GM23338 (cell line): ENCODE results near the gene FAM13C. TPM values are rescaled to one million over a fixed set of nuclear protein-coding genes. Genes with fewer than 3 reads are reported as not detected.

Experiments
- ATAC-seq: fragments of 200-7000 bp; cut with Tn5 transposase; 3 replicates; pipeline ENCODE4 v1.9.1; 2020
- DNase-seq: peaks from one replicate; pipeline ENCODE4 v3.0.0-alpha.2; 2015; ENCODE audit warnings: low spot score
- H2AFZ ChIP-seq: fragments of 200-600 bp; sonication (generic); 2 replicates; pipeline ENCODE4 v1.8.0; 2016; ENCODE audit warnings: antibody characterized with exemption, mild to moderate bottlenecking, moderate library complexity
- H3F3A ChIP-seq: fragments of 200-600 bp; sonication (generic); replicated peaks from 2 replicates; pipeline ENCODE4 v1.8.0; 2017; ENCODE audit warnings: antibody characterized with exemption, mixed run types, low read depth
- H3K27ac ChIP-seq: fragments of 200-600 bp; sonication (generic); 2 replicates; pipeline ENCODE4 v1.6.1; 2016; ENCODE audit warnings: low read depth
- H3K27me3 ChIP-seq: fragments of 200-600 bp; sonication (generic); 2 replicates; pipeline ENCODE4 v1.8.0; 2016; ENCODE audit warnings: mild to moderate bottlenecking, mixed run types, moderate library complexity; ENCODE audit not compliant: insufficient read depth
- H3K36me3 ChIP-seq: fragments of 200-600 bp; sonication (generic); 2 replicates; pipeline ENCODE4 v1.8.0; 2016; ENCODE audit warnings: mild to moderate bottlenecking; ENCODE audit not compliant: insufficient read depth
- H3K4me1 ChIP-seq: fragments of 200-600 bp; sonication (generic); 2 replicates; pipeline ENCODE4 v1.8.0; 2016; ENCODE audit warnings: mild to moderate bottlenecking, moderate library complexity; ENCODE audit not compliant: insufficient read depth
- H3K4me2 ChIP-seq: fragments of 200-600 bp; sonication (generic); 2 replicates; pipeline ENCODE4 v1.7.1; 2017; ENCODE audit warnings: mixed run types
- H3K4me3 ChIP-seq: fragments of 200-600 bp; sonication (generic); 2 replicates; pipeline ENCODE4 v1.6.1; 2016; ENCODE audit warnings: mixed run types
- H3K79me2 ChIP-seq: fragments of 200-600 bp; sonication (generic); replicated peaks from 2 replicates; pipeline ENCODE4 v1.8.0; 2017; ENCODE audit warnings: mild to moderate bottlenecking; ENCODE audit not compliant: insufficient read depth
- H3K9me2 ChIP-seq: fragments of 200-600 bp; sonication (generic); 2 replicates; pipeline ENCODE4 v1.8.0; 2017; ENCODE audit not compliant: insufficient read depth
- H4K20me1 ChIP-seq: fragments of 200-600 bp; sonication (generic); replicated peaks from 2 replicates; pipeline ENCODE4 v1.8.0; 2017; ENCODE audit warnings: mild to moderate bottlenecking; ENCODE audit not compliant: insufficient read depth
- H3K27ac Mint-ChIP-seq: 2 replicates; pipeline ENCODE4 v1.8.0; 2020; ENCODE audit warnings: inconsistent platforms, mild to moderate bottlenecking, moderate library complexity, mixed read lengths
- H3K27me3 Mint-ChIP-seq: 3 replicates; pipeline ENCODE4 v1.8.0; 2022; ENCODE audit warnings: low read depth, mild to moderate bottlenecking, moderate library complexity, mixed read lengths, inconsistent platforms; ENCODE audit not compliant: insufficient read depth, poor library complexity
- H3K36me3 Mint-ChIP-seq: 3 replicates; pipeline ENCODE4 v1.8.0; 2021; ENCODE audit warnings: low read depth, mild to moderate bottlenecking, inconsistent platforms, moderate library complexity, mixed read lengths
- H3K4me1 Mint-ChIP-seq: 3 replicates; pipeline ENCODE4 v1.8.0; 2020; ENCODE audit warnings: mild to moderate bottlenecking, inconsistent platforms, mixed read lengths
- H3K4me3 Mint-ChIP-seq: 3 replicates; pipeline ENCODE4 v1.8.0; 2021; ENCODE audit warnings: moderate library complexity, mild to moderate bottlenecking, inconsistent platforms, mixed read lengths
- H3K9me3 Mint-ChIP-seq: 3 replicates; pipeline ENCODE4 v1.8.0; 2020; ENCODE audit warnings: moderate library complexity, mild to moderate bottlenecking, inconsistent platforms, mixed read lengths
- CREB1 ChIP-seq: fragments of 250-450 bp; sonication (Bioruptor Pico); IDR thresholded peaks from 2 replicates; pipeline ENCODE4 v1.5.0; 2020; ENCODE audit warnings: low read depth, mild to moderate bottlenecking, moderate library complexity
- EZH2 ChIP-seq: fragments of 200-600 bp; sonication (generic); IDR thresholded peaks from one replicate; pipeline ENCODE4 v1.8.0; 2017; ENCODE audit warnings: antibody characterized with exemption, mild to moderate bottlenecking, low read depth; ENCODE audit not compliant: unreplicated experiment
- JUNB ChIP-seq: IDR thresholded peaks from one replicate; pipeline ENCODE4 v1.6.1; 2016; ENCODE audit warnings: antibody characterized with exemption; ENCODE audit not compliant: unreplicated experiment
- POLR2AphosphoS5 ChIP-seq: IDR thresholded peaks from 2 replicates; pipeline ENCODE4 v1.6.1; 2016; ENCODE audit warnings: antibody characterized with exemption, low read depth
- ZNF114 ChIP-seq: fragments of 250-450 bp; sonication (Bioruptor Pico); IDR thresholded peaks from 2 replicates; pipeline ENCODE4 v1.5.0; 2020; ENCODE audit warnings: mild to moderate bottlenecking, moderate library complexity
- ZNF331 ChIP-seq: fragments of 250-450 bp; sonication (Bioruptor Pico); IDR thresholded peaks from 2 replicates; pipeline ENCODE4 v1.5.0; 2020; ENCODE audit warnings: low read depth, mild to moderate bottlenecking, moderate library complexity
- polyA plus RNA-seq: library from polyadenylated mRNA; unstranded; fragments of >200 nt; fragmentation: Nextera tagmentation; extraction: Ambion mirVana; gene quantifications from 2 replicates; pipeline ENCODE4 v1.2.1, GENCODE V29; 2016
- total RNA-seq: library from RNA; depleted of rRNA; stranded (reverse); fragments of >200 nt; shearing (Covaris generic); gene quantifications from 2 replicates; pipeline ENCODE4 v1.2.3, GENCODE V29; 2014
- TF ChIP-seq, protein P1 (sequence below): fragments of 250-450 bp; sonication (Bioruptor Pico); IDR thresholded peaks from 2 replicates; pipeline ENCODE4 v1.5.0; 2020; ENCODE audit warnings: mild to moderate bottlenecking, moderate library complexity
- TF ChIP-seq, protein P2 (sequence below), 2 experiments: fragments of 200-600 bp in 1 of 2; sonication (generic) in 1 of 2; conservative IDR thresholded peaks; 2 replicates each; pipeline versions ENCODE4 v1.5.1 to v1.6.1; 2016 to 2017; ENCODE audit warnings: antibody characterized with exemption in 2 of 2, low read depth in 2 of 2, mild to moderate bottlenecking in 2 of 2, moderate library complexity in 1 of 2

The FAM13C gene
- total and polyA plus RNA-seq, 2 experiments from 2014 or later: 0.94 to 2.1 TPM

DNA sequence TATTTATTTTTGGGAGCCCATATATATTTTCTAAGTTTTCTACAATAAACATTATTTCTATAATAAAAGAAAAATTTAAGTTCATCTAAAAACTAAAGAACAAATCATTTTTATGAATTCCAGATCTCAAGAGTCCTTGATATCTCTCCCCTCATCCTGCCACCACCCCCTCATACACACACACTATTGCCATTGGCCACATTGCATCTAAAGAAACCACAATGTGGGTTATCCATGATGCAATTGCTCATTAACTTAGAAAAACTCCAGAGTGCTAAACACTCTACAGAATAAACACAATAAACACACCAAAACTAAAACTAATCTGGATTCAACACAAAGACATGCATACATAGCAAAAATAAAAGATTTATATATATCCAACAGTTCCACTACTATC lies 37.8 kb downstream of the FAM13C start (continued):
- TF ChIP-seq, protein P1, sequence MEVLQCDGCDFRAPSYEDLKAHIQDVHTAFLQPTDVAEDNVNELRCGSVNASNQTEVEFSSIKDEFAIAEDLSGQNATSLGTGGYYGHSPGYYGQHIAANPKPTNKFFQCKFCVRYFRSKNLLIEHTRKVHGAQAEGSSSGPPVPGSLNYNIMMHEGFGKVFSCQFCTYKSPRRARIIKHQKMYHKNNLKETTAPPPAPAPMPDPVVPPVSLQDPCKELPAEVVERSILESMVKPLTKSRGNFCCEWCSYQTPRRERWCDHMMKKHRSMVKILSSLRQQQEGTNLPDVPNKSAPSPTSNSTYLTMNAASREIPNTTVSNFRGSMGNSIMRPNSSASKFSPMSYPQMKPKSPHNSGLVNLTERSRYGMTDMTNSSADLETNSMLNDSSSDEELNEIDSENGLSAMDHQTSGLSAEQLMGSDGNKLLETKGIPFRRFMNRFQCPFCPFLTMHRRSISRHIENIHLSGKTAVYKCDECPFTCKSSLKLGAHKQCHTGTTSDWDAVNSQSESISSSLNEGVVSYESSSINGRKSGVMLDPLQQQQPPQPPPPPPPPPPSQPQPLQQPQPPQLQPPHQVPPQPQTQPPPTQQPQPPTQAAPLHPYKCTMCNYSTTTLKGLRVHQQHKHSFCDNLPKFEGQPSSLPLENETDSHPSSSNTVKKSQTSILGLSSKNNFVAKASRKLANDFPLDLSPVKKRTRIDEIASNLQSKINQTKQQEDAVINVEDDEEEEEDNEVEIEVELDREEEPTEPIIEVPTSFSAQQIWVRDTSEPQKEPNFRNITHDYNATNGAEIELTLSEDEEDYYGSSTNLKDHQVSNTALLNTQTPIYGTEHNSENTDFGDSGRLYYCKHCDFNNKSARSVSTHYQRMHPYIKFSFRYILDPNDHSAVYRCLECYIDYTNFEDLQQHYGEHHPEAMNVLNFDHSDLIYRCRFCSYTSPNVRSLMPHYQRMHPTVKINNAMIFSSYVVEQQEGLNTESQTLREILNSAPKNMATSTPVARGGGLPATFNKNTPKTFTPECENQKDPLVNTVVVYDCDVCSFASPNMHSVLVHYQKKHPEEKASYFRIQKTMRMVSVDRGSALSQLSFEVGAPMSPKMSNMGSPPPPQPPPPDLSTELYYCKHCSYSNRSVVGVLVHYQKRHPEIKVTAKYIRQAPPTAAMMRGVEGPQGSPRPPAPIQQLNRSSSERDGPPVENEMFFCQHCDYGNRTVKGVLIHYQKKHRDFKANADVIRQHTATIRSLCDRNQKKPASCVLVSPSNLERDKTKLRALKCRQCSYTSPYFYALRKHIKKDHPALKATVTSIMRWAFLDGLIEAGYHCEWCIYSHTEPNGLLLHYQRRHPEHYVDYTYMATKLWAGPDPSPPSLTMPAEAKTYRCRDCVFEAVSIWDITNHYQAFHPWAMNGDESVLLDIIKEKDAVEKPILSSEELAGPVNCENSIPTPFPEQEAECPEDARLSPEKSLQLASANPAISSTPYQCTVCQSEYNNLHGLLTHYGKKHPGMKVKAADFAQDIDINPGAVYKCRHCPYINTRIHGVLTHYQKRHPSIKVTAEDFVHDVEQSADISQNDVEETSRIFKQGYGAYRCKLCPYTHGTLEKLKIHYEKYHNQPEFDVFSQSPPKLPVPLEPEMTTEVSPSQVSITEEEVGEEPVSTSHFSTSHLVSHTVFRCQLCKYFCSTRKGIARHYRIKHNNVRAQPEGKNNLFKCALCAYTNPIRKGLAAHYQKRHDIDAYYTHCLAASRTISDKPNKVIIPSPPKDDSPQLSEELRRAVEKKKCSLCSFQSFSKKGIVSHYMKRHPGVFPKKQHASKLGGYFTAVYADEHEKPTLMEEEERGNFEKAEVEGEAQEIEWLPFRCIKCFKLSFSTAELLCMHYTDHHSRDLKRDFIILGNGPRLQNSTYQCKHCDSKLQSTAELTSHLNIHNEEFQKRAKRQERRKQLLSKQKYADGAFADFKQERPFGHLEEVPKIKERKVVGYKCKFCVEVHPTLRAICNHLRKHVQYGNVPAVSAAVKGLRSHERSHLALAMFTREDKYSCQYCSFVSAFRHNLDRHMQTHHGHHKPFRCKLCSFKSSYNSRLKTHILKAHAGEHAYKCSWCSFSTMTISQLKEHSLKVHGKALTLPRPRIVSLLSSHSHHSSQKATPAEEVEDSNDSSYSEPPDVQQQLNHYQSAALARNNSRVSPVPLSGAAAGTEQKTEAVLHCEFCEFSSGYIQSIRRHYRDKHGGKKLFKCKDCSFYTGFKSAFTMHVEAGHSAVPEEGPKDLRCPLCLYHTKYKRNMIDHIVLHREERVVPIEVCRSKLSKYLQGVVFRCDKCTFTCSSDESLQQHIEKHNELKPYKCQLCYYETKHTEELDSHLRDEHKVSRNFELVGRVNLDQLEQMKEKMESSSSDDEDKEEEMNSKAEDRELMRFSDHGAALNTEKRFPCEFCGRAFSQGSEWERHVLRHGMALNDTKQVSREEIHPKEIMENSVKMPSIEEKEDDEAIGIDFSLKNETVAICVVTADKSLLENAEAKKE: no peak

DNA sequence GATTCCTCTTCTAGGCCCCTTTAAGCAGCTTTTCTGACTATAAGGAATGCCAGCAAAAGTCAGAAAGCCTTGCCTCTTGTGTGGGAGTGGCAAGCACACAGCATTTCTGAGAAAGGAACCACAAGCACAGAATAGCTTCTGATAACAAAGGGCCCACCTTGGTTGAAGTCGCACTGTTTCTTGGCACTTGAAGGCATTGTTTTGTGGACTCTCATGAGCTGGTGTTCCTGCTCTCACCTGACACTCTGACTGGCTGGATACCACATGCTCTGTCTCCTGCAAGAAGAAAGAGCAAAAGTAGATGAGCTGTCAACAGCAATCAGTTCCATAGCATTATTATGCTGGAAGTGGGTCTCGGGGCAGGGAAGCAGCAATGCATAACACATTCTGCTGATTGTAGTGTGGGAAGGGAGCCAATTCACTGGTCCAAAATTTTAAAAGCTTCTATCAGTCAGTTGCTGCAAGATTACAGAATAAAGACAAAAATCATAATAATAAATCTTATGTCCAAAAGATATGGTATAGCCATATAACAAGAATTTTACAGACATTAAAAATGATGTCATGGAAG lies 38.4 kb downstream of the FAM13C start:
- no peaks in the 10 kb centered on the region for H3K79me2 ChIP-seq
- H3K27me3 ChIP-seq: no peaks in the 10 kb centered on the region
- H3K4me3 ChIP-seq: no peak overlapping the region
- H4K20me1 ChIP-seq: no peaks in the 10 kb centered on the region
- no peaks in the 10 kb centered on the region for H3K36me3 ChIP-seq
- H3K27ac Mint-ChIP-seq: no peak overlapping the region
- no peak overlapping the region for H3K27ac ChIP-seq
- DNase-seq (no peak), ATAC-seq (no peak)
- no peak overlapping the region for H2AFZ ChIP-seq
- H3F3A ChIP-seq: no peaks in the 10 kb centered on the region
- H3K36me3 Mint-ChIP-seq: no peaks in the 10 kb centered on the region
- H3K4me2 ChIP-seq: no peak overlapping the region
- H3K4me1 Mint-ChIP-seq: no peaks in the 10 kb centered on the region
- H3K9me3 Mint-ChIP-seq: no peaks in the 10 kb centered on the region
- H3K9me2 ChIP-seq: no peaks in the 10 kb centered on the region
- no peaks in the 10 kb centered on the region; the same call in 1 of the 2 replicates for H3K4me1 ChIP-seq
- H3K4me3 Mint-ChIP-seq: no peak overlapping the region
- H3K27me3 Mint-ChIP-seq: peaks cover 3% of the 10 kb centered on the region
- TF ChIP-seq POLR2AphosphoS5: no peak
- no peak for TF ChIP-seq ZNF331
- TF ChIP-seq ZNF114: no peak
- TF ChIP-seq EZH2: no peak
- no peak for TF ChIP-seq CREB1 (CRISPR knock-in tag)
- TF ChIP-seq, protein P2, sequence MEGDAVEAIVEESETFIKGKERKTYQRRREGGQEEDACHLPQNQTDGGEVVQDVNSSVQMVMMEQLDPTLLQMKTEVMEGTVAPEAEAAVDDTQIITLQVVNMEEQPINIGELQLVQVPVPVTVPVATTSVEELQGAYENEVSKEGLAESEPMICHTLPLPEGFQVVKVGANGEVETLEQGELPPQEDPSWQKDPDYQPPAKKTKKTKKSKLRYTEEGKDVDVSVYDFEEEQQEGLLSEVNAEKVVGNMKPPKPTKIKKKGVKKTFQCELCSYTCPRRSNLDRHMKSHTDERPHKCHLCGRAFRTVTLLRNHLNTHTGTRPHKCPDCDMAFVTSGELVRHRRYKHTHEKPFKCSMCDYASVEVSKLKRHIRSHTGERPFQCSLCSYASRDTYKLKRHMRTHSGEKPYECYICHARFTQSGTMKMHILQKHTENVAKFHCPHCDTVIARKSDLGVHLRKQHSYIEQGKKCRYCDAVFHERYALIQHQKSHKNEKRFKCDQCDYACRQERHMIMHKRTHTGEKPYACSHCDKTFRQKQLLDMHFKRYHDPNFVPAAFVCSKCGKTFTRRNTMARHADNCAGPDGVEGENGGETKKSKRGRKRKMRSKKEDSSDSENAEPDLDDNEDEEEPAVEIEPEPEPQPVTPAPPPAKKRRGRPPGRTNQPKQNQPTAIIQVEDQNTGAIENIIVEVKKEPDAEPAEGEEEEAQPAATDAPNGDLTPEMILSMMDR (conservative IDR thresholded peaks at IDR 0.05; ENCODE audit: low read depth in 2 of 2): no peak
- TF ChIP-seq, protein P1: no peak
- TF ChIP-seq JUNB: no peak
